ENCODE results near the gene CCDC152. TPM values are rescaled to one million over a fixed set of nuclear protein-coding genes. Genes with fewer than 3 reads are reported as not detected.

The CCDC152 gene
- polyA plus RNA-seq, 1 donor (not counting 4 experiments of a cell fraction or from before 2014, with no cell fraction given) = 0.71 TPM

DNA sequence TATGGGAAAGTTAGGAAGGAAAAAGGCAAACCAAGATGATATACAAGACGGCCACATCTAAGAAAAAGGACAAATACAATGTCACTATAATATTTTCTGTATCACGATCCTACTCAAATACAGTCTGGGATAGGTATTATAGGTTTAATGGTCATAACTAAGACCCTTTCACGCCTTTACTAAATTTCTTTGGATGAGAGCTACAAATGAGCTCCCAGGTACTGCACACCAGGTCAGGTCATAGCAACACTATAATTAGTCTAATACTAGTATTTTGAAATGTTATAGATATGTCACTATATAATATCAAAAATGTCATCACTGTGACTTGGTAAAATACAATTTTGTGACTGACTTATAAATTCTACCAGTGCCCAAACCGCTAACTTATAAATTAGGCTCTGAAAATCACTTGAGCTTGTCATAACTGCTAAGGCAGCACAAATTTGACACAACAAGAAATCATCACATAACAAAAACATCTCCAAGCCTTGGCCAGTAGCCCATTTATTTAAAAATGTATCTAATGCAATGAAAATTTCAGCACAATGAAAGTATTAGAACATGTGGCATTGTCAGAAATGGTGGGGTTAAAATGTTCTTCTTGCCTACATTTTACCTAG lies 48.2 kb downstream of the CCDC152 start:
- H2AFZ ChIP-seq (ENCODE audit: control insufficient read depth, low read length) = no peak overlapping the region
- no peak overlapping the region for H3K4me2 ChIP-seq (ENCODE audit: control insufficient read depth, extremely low read depth, insufficient read depth, low read depth, low read length)
- no peaks in the 10 kb centered on the region for H3K79me2 ChIP-seq (ENCODE audit: control insufficient read depth, insufficient read depth, low read length)
- dilution Hi-C loops (cut with MboI; ENCODE audit: extremely low pct_ligation_motif_present, low sequenced_read_pairs) = no loop called here
- H3K36me3 ChIP-seq (ENCODE audit: control insufficient read depth in 2 of 2, extremely low read depth in 1 of 2, insufficient read depth in 2 of 2, low read length in 2 of 2) = no peaks in the 10 kb centered on the region
- TF ChIP-seq, protein P1, sequence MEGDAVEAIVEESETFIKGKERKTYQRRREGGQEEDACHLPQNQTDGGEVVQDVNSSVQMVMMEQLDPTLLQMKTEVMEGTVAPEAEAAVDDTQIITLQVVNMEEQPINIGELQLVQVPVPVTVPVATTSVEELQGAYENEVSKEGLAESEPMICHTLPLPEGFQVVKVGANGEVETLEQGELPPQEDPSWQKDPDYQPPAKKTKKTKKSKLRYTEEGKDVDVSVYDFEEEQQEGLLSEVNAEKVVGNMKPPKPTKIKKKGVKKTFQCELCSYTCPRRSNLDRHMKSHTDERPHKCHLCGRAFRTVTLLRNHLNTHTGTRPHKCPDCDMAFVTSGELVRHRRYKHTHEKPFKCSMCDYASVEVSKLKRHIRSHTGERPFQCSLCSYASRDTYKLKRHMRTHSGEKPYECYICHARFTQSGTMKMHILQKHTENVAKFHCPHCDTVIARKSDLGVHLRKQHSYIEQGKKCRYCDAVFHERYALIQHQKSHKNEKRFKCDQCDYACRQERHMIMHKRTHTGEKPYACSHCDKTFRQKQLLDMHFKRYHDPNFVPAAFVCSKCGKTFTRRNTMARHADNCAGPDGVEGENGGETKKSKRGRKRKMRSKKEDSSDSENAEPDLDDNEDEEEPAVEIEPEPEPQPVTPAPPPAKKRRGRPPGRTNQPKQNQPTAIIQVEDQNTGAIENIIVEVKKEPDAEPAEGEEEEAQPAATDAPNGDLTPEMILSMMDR (optimal IDR thresholded peaks at IDR 0.05 in 1 of 3, IDR thresholded peaks at IDR 0.05 in 1 of 3, conservative IDR thresholded peaks at IDR 0.05 in 1 of 3; ENCODE audit: extremely low read depth in 1 of 3, insufficient read depth in 2 of 3, low read length in 3 of 3) = no peak
- no peak for TF ChIP-seq EZH2 (IDR thresholded peaks at IDR 0.05; ENCODE audit: low read length)
- no peak overlapping the region for H3K4me3 ChIP-seq (ENCODE audit: control insufficient read depth in 2 of 3, extremely low read depth in 1 of 3, insufficient read depth in 2 of 3, low read depth in 1 of 3, low read length in 3 of 3)
- DNase-seq (ENCODE audit: low read depth, low spot score) = no peak
- no peaks in the 10 kb centered on the region for H3K4me1 ChIP-seq (ENCODE audit: control insufficient read depth, extremely low read depth, insufficient read depth, low read length)
- H3K9me1 ChIP-seq (ENCODE audit: control insufficient read depth, extremely low read depth, insufficient read depth, low read length) = no peaks in the 10 kb centered on the region
- no peak overlapping the region for H3K9ac ChIP-seq (ENCODE audit: control insufficient read depth, extremely low read depth, insufficient read depth, low read length)
- H4K20me1 ChIP-seq (ENCODE audit: control insufficient read depth, extremely low read depth, insufficient read depth, low read length) = no peaks in the 10 kb centered on the region
- H3K27me3 ChIP-seq (ENCODE audit: control insufficient read depth, extremely low read depth, insufficient read depth, low read length) = no peaks in the 10 kb centered on the region
- FAIRE-seq = no peak
- H3K27ac ChIP-seq (ENCODE audit: control insufficient read depth, insufficient read depth, low read length) = no peak overlapping the region
- H3K9me3 ChIP-seq (ENCODE audit: control insufficient read depth, low read depth, low read length) = no peaks in the 10 kb centered on the region

DNA sequence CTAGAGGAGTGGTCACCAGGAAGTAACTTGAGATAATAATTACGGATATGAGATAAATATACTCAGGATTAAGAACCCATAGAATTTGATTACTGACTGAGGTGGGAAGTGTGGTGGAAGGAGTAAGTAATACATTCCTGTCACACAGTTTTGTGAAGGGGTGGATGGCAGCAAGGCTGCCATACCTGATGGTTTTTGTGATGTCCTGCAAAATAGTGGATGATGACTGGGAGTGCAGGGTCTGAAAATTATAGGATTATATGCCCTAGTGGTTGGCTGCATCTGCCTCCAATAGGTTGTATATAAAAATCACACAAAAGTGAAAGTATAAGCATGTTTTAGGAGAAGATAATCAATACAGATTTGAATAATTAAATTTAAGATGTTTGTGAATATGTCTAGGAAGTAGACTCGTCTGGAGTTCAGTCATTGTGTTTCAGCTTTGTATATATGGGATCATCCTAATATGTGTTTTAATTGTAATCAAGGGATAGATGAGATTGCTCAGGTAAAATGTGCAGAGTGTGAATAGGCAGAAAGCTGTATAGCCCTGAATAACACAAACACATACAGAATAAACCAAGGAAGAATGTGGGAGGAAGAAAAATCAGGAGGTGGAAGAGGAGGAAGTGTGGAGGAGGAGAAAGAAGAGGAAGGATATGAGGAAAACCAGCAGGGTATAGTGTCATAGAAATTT lies 49.5 kb downstream of the CCDC152 start:
- Histone ChIP-seq H3K79me2 (ENCODE audit: control insufficient read depth, insufficient read depth, low read length) (no peaks in the 10 kb centered on the region), H3K36me3 (ENCODE audit: control insufficient read depth in 2 of 2, extremely low read depth in 1 of 2, insufficient read depth in 2 of 2, low read length in 2 of 2) (no peaks in the 10 kb centered on the region), H3K27ac (ENCODE audit: control insufficient read depth, insufficient read depth, low read length) (no peak overlapping the region), H3K4me2 (ENCODE audit: control insufficient read depth, extremely low read depth, insufficient read depth, low read depth, low read length) (no peak overlapping the region), H3K27me3 (ENCODE audit: control insufficient read depth, extremely low read depth, insufficient read depth, low read length) (no peaks in the 10 kb centered on the region), H3K9me3 (ENCODE audit: control insufficient read depth, low read depth, low read length) (no peaks in the 10 kb centered on the region), H3K9me1 (ENCODE audit: control insufficient read depth, extremely low read depth, insufficient read depth, low read length) (no peaks in the 10 kb centered on the region), H4K20me1 (ENCODE audit: control insufficient read depth, extremely low read depth, insufficient read depth, low read length) (no peaks in the 10 kb centered on the region), H2AFZ (ENCODE audit: control insufficient read depth, low read length) (no peak overlapping the region), H3K4me3 (ENCODE audit: control insufficient read depth in 2 of 3, extremely low read depth in 1 of 3, insufficient read depth in 2 of 3, low read depth in 1 of 3, low read length in 3 of 3) (no peak overlapping the region), H3K9ac (ENCODE audit: control insufficient read depth, extremely low read depth, insufficient read depth, low read length) (no peak overlapping the region), H3K4me1 (ENCODE audit: control insufficient read depth, extremely low read depth, insufficient read depth, low read length) (no peaks in the 10 kb centered on the region)
- FAIRE-seq = no peak
- TF ChIP-seq, protein P1 (optimal IDR thresholded peaks at IDR 0.05 in 1 of 3, IDR thresholded peaks at IDR 0.05 in 1 of 3, conservative IDR thresholded peaks at IDR 0.05 in 1 of 3; ENCODE audit: extremely low read depth in 1 of 3, insufficient read depth in 2 of 3, low read length in 3 of 3) = no peak
- TF ChIP-seq EZH2 (IDR thresholded peaks at IDR 0.05; ENCODE audit: low read length) = no peak
- dilution Hi-C loops (cut with MboI; ENCODE audit: extremely low pct_ligation_motif_present, low sequenced_read_pairs) = no loop called here
- DNase-seq (ENCODE audit: low read depth, low spot score) = no peak
